Lung (tissue), 12 donors: ENCODE measurements around the gene SLC12A7. TPM values are rescaled to one million over a fixed set of nuclear protein-coding genes. Genes with fewer than 3 reads are reported as not detected.

Experiments used
- ATAC-seq: fragments of 200-7000 bp; cut with Tn5 transposase; one replicate; pipeline ENCODE4 v1.9.1; 2020; ENCODE audit warnings: moderate number of reproducible peaks; ENCODE audit not compliant: insufficient read depth, low FRiP score
- DNase-seq, 3 donors: peaks; one replicate each; pipeline ENCODE4 v3.0.0-alpha.2; 2013 to 2017
- H3K27ac ChIP-seq, 2 donors: one replicate each; pipeline ENCODE4 v1.5.1; 2013; ENCODE audit warnings: mild to moderate bottlenecking in 2 of 2, moderate library complexity in 2 of 2, control low read depth in 1 of 2, inconsistent platforms in 1 of 2, low read depth in 1 of 2, low read length in 1 of 2
- H3K27me3 ChIP-seq, 3 donors: one replicate each; pipeline ENCODE4 v1.5.1; 2013; ENCODE audit warnings: low read length in 2 of 3; ENCODE audit not compliant: control insufficient read depth in 3 of 3, insufficient read depth in 3 of 3
- H3K36me3 ChIP-seq, 4 donors: one replicate each; pipeline ENCODE4 v1.5.1; 2013; ENCODE audit warnings: low read length in 4 of 4, mild to moderate bottlenecking in 1 of 4, moderate library complexity in 1 of 4; ENCODE audit not compliant: control insufficient read depth in 4 of 4, insufficient read depth in 4 of 4
- H3K4me1 ChIP-seq, 5 donors: one replicate each; pipeline ENCODE4 v1.5.1; 2013; ENCODE audit warnings: low read length in 5 of 5, mild to moderate bottlenecking in 2 of 5, moderate library complexity in 1 of 5; ENCODE audit not compliant: control insufficient read depth in 5 of 5, insufficient read depth in 5 of 5
- H3K4me3 ChIP-seq: one replicate; pipeline ENCODE4 v1.5.1; 2013; ENCODE audit warnings: mild to moderate bottlenecking, control low read depth, moderate library complexity
- H3K9ac ChIP-seq, 2 donors: one replicate each; pipeline ENCODE4 v1.5.1; 2013; ENCODE audit warnings: low read length in 2 of 2, control low read depth in 1 of 2; ENCODE audit not compliant: insufficient read depth in 1 of 2
- H3K9me3 ChIP-seq, 4 donors: one replicate each; pipeline ENCODE4 v1.5.1; 2013; ENCODE audit warnings: low read length in 3 of 4, mild to moderate bottlenecking in 1 of 4, moderate library complexity in 1 of 4; ENCODE audit not compliant: control insufficient read depth in 4 of 4, insufficient read depth in 3 of 4
- WGBS, 2 donors: extraction: QIAGEN DNeasy Blood & Tissue Kit; methylation state at CpG; one replicate each; pipeline ENCODE4 v1.1.7; 2013; 5-methylcytosine and 5-hydroxymethylcytosine counted together
- polyA plus RNA-seq, 2 donors: library from polyadenylated mRNA; stranded (reverse); fragments of 200-250 nt; gene quantifications; one replicate each; pipeline ENCODE4 v1.2.1, GENCODE V29; 2013
- total RNA-seq, 2 donors: library from RNA; depleted of rRNA in 1 of 2; stranded (reverse); fragments of >200 nt in 1 of 2; gene quantifications; one replicate each; pipeline ENCODE4 v1.2.1, GENCODE V29; 2014 to 2021
- TF ChIP-seq, protein P1 (sequence below): IDR thresholded peaks from 2 replicates; pipeline ENCODE4 v1.5.1; 2012; ENCODE audit warnings: mild to moderate bottlenecking; ENCODE audit errors: control extremely low read depth, extremely low read depth
- donor health status: control.
- donor health status: control.
- donor health status: Bipolar disorder and iron deficiency.
- donor health status: healthy.
- donor health status: DM: yes; HTN: yes; CAD: no.

The SLC12A7 gene
- total and polyA plus RNA-seq, 4 donors, result 14.8 to 50.4 (median 39.8) TPM

DNA sequence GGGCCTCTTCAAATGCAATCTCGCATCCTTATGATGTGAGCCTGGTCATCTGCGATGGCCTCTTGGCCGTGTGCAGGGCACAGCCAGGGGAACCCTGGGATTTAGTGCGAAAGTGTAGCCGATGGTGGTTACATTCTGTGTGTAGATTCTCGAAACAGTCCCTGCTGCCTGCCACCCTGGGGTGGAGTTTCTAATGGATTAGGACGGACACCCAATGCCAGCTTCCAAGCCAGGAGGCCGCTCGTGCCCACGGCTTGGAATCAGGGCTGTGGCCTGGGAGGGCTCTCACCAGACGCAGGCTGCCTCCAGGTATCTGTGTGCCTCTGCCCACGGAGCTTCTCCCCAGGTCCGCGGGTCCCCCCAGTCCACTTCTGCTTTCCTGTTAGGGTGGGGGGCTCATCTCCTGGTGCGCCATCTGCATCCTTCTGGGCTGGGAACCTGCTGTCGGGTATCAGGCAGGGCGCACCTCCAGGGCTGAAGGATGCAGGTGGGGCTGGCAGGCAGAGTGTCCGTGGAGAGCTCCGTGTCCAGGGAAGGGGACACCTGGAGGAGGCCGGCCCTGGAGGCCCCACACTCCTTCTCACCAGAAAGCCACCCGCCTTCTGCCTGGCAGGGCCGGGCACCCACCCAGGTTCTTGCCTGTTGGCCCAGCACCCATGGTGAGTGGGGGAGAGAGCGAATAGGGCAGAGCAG, 3.4 kb upstream of the SLC12A7 start:
- DNase-seq (no peak), ATAC-seq (no peak)
- TF ChIP-seq, protein P1, sequence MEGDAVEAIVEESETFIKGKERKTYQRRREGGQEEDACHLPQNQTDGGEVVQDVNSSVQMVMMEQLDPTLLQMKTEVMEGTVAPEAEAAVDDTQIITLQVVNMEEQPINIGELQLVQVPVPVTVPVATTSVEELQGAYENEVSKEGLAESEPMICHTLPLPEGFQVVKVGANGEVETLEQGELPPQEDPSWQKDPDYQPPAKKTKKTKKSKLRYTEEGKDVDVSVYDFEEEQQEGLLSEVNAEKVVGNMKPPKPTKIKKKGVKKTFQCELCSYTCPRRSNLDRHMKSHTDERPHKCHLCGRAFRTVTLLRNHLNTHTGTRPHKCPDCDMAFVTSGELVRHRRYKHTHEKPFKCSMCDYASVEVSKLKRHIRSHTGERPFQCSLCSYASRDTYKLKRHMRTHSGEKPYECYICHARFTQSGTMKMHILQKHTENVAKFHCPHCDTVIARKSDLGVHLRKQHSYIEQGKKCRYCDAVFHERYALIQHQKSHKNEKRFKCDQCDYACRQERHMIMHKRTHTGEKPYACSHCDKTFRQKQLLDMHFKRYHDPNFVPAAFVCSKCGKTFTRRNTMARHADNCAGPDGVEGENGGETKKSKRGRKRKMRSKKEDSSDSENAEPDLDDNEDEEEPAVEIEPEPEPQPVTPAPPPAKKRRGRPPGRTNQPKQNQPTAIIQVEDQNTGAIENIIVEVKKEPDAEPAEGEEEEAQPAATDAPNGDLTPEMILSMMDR, result no peak
- Histone ChIP-seq H3K36me3 (no peaks in the 10 kb centered on the region), H3K27ac (no peak overlapping the region), H3K4me3 (no peak overlapping the region), H3K9ac (no peak overlapping the region), H3K27me3 (no peaks in the 10 kb centered on the region), H3K4me1 (peaks cover 0 to 20% (median 4%) of the 10 kb centered on the region in 5 donors), H3K9me3 (no peaks in the 10 kb centered on the region)
- WGBS, 2 donors, result 90 to 93% methylated on average over 23 of the region's 23 CpGs

DNA sequence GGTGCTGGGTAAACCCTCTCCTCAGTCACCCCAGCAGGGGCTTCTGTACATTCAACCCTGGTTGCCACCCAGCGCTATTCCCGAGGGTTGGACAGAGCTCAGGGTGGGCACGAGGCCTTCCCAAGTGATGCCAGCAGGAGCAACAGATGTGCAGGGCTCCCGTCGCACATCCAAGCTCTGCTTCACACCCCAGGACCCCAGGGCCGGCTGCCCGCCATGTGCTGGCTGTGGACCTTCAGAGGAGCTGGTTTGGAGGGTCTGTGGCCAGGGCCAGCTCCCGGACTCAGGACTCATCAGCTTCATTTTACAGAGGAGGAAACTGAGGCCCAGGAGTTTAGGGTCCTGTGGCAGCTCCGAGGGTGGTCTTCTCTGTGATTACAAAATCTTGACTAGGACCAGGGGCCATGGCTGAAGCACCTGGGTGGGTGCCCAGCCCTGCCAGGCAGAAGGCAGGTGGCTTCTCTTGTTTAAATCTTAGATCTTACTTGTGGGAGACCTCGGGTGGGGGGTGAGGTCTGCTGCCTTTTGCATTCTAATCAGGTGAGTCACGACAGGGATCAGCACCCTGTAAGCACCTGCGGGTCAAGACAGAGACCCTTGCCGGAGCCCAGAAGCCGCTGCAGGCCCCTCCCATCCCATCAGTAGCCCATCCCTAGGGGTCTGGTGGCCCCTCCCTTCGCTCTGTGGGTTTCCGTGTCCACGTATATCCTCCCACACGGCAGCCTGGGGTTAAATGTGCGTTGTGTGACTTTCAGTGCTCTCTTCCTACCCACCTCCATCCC, 2.1 kb upstream of the SLC12A7 start:
- H3K4me3 ChIP-seq, result no peak overlapping the region
- no peak for DNase-seq
- H3K9me3 ChIP-seq, result no peaks in the 10 kb centered on the region
- TF ChIP-seq, protein P1, result no peak
- H3K27me3 ChIP-seq, result no peaks in the 10 kb centered on the region
- H3K9ac ChIP-seq, result no peak overlapping the region
- no peaks in the 10 kb centered on the region for H3K36me3 ChIP-seq
- WGBS, 2 donors, result 84 to 89% methylated on average over 19 of the region's 19 CpGs
- peaks cover 0 to 21% (median 4%) of the 10 kb centered on the region in 5 donors for H3K4me1 ChIP-seq
- H3K27ac ChIP-seq, result no peak overlapping the region
- no peak for ATAC-seq

DNA sequence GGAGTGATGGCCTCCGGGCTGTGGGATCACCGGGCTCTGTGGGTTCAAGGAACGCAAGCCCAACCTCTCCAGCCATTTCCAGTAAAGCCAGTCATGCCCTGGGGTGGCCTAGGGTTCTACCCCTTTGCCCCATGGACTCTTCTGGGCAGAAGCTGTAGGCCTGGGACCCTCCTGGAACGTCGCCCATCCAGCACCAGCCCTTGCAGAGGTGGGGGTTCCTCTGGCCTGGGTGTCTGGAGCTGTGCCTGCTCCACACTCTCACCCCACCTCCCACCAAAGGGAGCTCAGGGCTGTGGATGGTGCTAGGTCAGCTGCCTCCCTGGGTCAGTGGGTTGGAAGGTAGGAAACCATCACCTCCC, 1.4 kb upstream of the SLC12A7 start:
- Histone ChIP-seq H3K4me3 (no peak overlapping the region), H3K9me3 (no peaks in the 10 kb centered on the region), H3K9ac (no peak overlapping the region), H3K4me1 (peaks cover 0 to 14% (median 2%) of the 10 kb centered on the region in 5 donors), H3K36me3 (no peaks in the 10 kb centered on the region), H3K27ac (no peak overlapping the region), H3K27me3 (no peaks in the 10 kb centered on the region)
- no peak for DNase-seq
- TF ChIP-seq, protein P1, result no peak
- no peak for ATAC-seq
- 79 to 90% methylated on average over 5 of the region's 5 CpGs for WGBS, 2 donors
